H1 (cell line): Measurements from ENCODE around the gene ZNF3. TPM values are rescaled to one million over a fixed set of nuclear protein-coding genes. Genes with fewer than 3 reads are reported as not detected.

Experiments used
- CTCF ChIA-PET: fragments of 300-600 bp; sonication (Branson Sonifier 250); formaldehyde crosslinking; loops from one replicate; lab custom pipeline; 2021; ENCODE audit not compliant: partially characterized antibody; lab: Charles Lee
- POLR2A ChIA-PET: fragments of 300-600 bp; sonication (Branson Sonifier 250); formaldehyde crosslinking; loops from one replicate; lab custom pipeline; 2021; ENCODE audit warnings: inconsistent platforms; ENCODE audit not compliant: partially characterized antibody; lab: Charles Lee
- DNase-seq, 2 experiments: peaks; one replicate each; pipeline versions ENCODE4 v3.0.0 to v3.0.0-alpha.2; 2010 to 2022; ENCODE audit warnings: low spot score in 2 of 2, low read depth in 1 of 2, mixed read lengths in 1 of 2
- FAIRE-seq: peaks from 2 replicates; lab custom pipeline; 2011; peaks lifted over from hg19 to GRCh38; lab: Jason Lieb, UNC
- H2AFZ ChIP-seq: 2 replicates; pipeline ENCODE4 v1.8.1; 2012; ENCODE audit warnings: low read length, inconsistent platforms
- H2AK5ac ChIP-seq: 2 replicates; pipeline ENCODE4 v1.6.1; 2013; ENCODE audit warnings: low read depth, low read length
- H2BK120ac ChIP-seq: replicated peaks from 2 replicates; pipeline ENCODE3; 2013; ENCODE audit warnings: low read depth, low read length, inconsistent platforms
- H2BK12ac ChIP-seq: 2 replicates; pipeline ENCODE4 v1.6.1; 2013; ENCODE audit warnings: low read depth, low read length
- H2BK15ac ChIP-seq: 2 replicates; pipeline ENCODE4 v1.6.1; 2013; ENCODE audit warnings: low read length
- H2BK20ac ChIP-seq: 2 replicates; pipeline ENCODE4 v1.6.1; 2013; ENCODE audit warnings: low read length
- H2BK5ac ChIP-seq: 2 replicates; pipeline ENCODE4 v1.6.1; 2013; ENCODE audit warnings: low read depth, low read length
- H3K14ac ChIP-seq: 2 replicates; pipeline ENCODE4 v1.6.1; 2013; ENCODE audit warnings: inconsistent platforms; ENCODE audit not compliant: insufficient read length
- H3K18ac ChIP-seq: 2 replicates; pipeline ENCODE4 v1.6.1; 2013; ENCODE audit warnings: low read length; ENCODE audit errors: extremely low read depth
- H3K23ac ChIP-seq: 2 replicates; pipeline ENCODE4 v1.6.1; 2013; ENCODE audit warnings: inconsistent platforms; ENCODE audit not compliant: insufficient read length
- H3K23me2 ChIP-seq: 2 replicates; pipeline ENCODE4 v1.6.1; 2013; ENCODE audit warnings: low read depth, low read length
- H3K27ac ChIP-seq: 2 replicates; pipeline ENCODE4 v1.6.1; 2011; ENCODE audit warnings: low read depth, low read length, inconsistent platforms
- H3K27me3 ChIP-seq, 4 experiments: replicated peaks in 1 of 4; 1 replicate in 1 of 4; 2 replicates in 3 of 4; pipeline versions ENCODE4 v1.6.1 to v1.8.1; 2011 to 2013; ENCODE audit warnings: low read length in 3 of 4, mild to moderate bottlenecking in 3 of 4, inconsistent platforms in 2 of 4, mixed read lengths in 2 of 4, moderate library complexity in 1 of 4; ENCODE audit not compliant: control insufficient read depth in 3 of 4, insufficient read depth in 3 of 4; ENCODE audit errors: extremely low read depth in 1 of 4
- H3K36me3 ChIP-seq, 4 experiments: 2 replicates each; pipeline versions ENCODE4 v1.6.1 to v1.8.1; 2011 to 2013; ENCODE audit warnings: mild to moderate bottlenecking in 4 of 4, low read length in 3 of 4, moderate library complexity in 2 of 4, control low read depth in 1 of 4, inconsistent platforms in 1 of 4; ENCODE audit not compliant: insufficient read depth in 4 of 4, control insufficient read depth in 2 of 4
- H3K4ac ChIP-seq: replicated peaks from 2 replicates; pipeline ENCODE3; 2013; ENCODE audit warnings: low read length, low read depth, mixed read lengths, inconsistent platforms; ENCODE audit not compliant: insufficient read length
- H3K4me1 ChIP-seq, 4 experiments: replicated peaks in 1 of 4; 1 replicate in 1 of 4; 2 replicates in 3 of 4; pipeline versions ENCODE4 v1.6.1 to v1.8.1; 2011 to 2013; ENCODE audit warnings: low read length in 3 of 4, inconsistent platforms in 2 of 4, mixed read lengths in 1 of 4; ENCODE audit not compliant: insufficient read depth in 4 of 4, control insufficient read depth in 3 of 4
- H3K4me2 ChIP-seq, 2 experiments: 2 replicates each; pipeline versions ENCODE4 v1.6.1 to v1.8.1; 2011 to 2013; ENCODE audit warnings: low read depth in 2 of 2, low read length in 2 of 2, control low read depth in 1 of 2, inconsistent platforms in 1 of 2, mild to moderate bottlenecking in 1 of 2; ENCODE audit not compliant: insufficient read depth in 1 of 2
- H3K4me3 ChIP-seq, 4 experiments: fragments of 200-600, 300-600 bp in 1 of 4; sonication (generic), shearing (Covaris generic), sonication (Bioruptor Twin) in 1 of 4; 2 replicates each; pipeline versions ENCODE4 v1.5.1 to v1.8.1; 2011 to 2016; ENCODE audit warnings: low read length in 4 of 4, low read depth in 3 of 4, control low read depth in 2 of 4, inconsistent platforms in 2 of 4, mild to moderate bottlenecking in 2 of 4, mixed read lengths in 1 of 4, moderate library complexity in 1 of 4; ENCODE audit not compliant: insufficient read depth in 2 of 4; ENCODE audit errors: extremely low read depth in 1 of 4
- H3K56ac ChIP-seq: replicated peaks from 2 replicates; pipeline ENCODE3; 2013; ENCODE audit warnings: low read depth, mild to moderate bottlenecking, mixed read lengths, low read length, inconsistent platforms; ENCODE audit not compliant: insufficient read length
- H3K79me1 ChIP-seq: 2 replicates; pipeline ENCODE4 v1.6.1; 2013; ENCODE audit warnings: low read depth, low read length, control low read depth
- H3K79me2 ChIP-seq, 2 experiments: 2 replicates each; pipeline versions ENCODE4 v1.6.1 to v1.8.1; 2012 to 2013; ENCODE audit warnings: low read length in 2 of 2, mild to moderate bottlenecking in 2 of 2, inconsistent platforms in 1 of 2; ENCODE audit not compliant: insufficient read depth in 2 of 2, control insufficient read depth in 1 of 2
- H3K9ac ChIP-seq, 4 experiments: replicated peaks in 1 of 4; 1 replicate in 1 of 4; 2 replicates in 3 of 4; pipeline versions ENCODE4 v1.6.1 to v1.8.1; 2011 to 2013; ENCODE audit warnings: low read depth in 3 of 4, low read length in 3 of 4, control low read depth in 2 of 4, mild to moderate bottlenecking in 2 of 4, moderate library complexity in 2 of 4, inconsistent platforms in 1 of 4; ENCODE audit errors: extremely low read depth in 1 of 4
- H3K9me3 ChIP-seq, 2 experiments: 2 replicates each; pipeline versions ENCODE4 v1.6.1 to v1.8.1; 2012 to 2013; ENCODE audit warnings: mild to moderate bottlenecking in 2 of 2, moderate library complexity in 2 of 2, control low read depth in 1 of 2, inconsistent platforms in 1 of 2, low read depth in 1 of 2, low read length in 1 of 2, mixed read lengths in 1 of 2; ENCODE audit not compliant: insufficient read depth in 2 of 2
- H4K20me1 ChIP-seq, 2 experiments: replicated peaks in 1 of 2; 2 replicates each; pipeline versions ENCODE3 to v1.8.1; 2011 to 2013; ENCODE audit warnings: inconsistent platforms in 2 of 2, low read length in 2 of 2, mild to moderate bottlenecking in 1 of 2; ENCODE audit not compliant: insufficient read depth in 2 of 2, control insufficient read depth in 1 of 2
- H4K5ac ChIP-seq: 2 replicates; pipeline ENCODE4 v1.6.1; 2013; ENCODE audit warnings: low read length, low read depth, mixed read lengths, inconsistent platforms; ENCODE audit not compliant: insufficient read length
- H4K8ac ChIP-seq: 2 replicates; pipeline ENCODE4 v1.8.0; 2013; ENCODE audit warnings: mild to moderate bottlenecking, moderate library complexity, low read length, inconsistent platforms; ENCODE audit not compliant: insufficient read depth; ENCODE audit errors: extremely low read depth
- H4K91ac ChIP-seq: replicated peaks from 2 replicates; pipeline ENCODE3; 2013; ENCODE audit warnings: low read length, mixed read lengths, inconsistent platforms; ENCODE audit not compliant: insufficient read length
- CBX8 ChIP-seq: fragments of 300-800, 300-1000 bp; sonication (generic); IDR thresholded peaks from 2 replicates; pipeline ENCODE4 v1.7.1; 2016; ENCODE audit warnings: low read depth, low read length, borderline replicate concordance
- CEBPB ChIP-seq: IDR thresholded peaks from 2 replicates; pipeline ENCODE4 v1.6.1; 2012; ENCODE audit warnings: low read depth, low read length
- CHD1 ChIP-seq: IDR thresholded peaks from 2 replicates; pipeline ENCODE4 v1.6.1; 2012; ENCODE audit warnings: low read depth, low read length, improper control_type of control experiment
- HDAC2 ChIP-seq, 2 experiments: fragments of 300-600 bp in 1 of 2; sonication (generic) in 1 of 2; IDR thresholded peaks; 2 replicates each; pipeline ENCODE4 v1.6.1; 2011 to 2012; ENCODE audit warnings: low read depth in 2 of 2, low read length in 2 of 2, mild to moderate bottlenecking in 2 of 2, moderate library complexity in 2 of 2, borderline replicate concordance in 1 of 2, inconsistent platforms in 1 of 2
- JUND ChIP-seq: IDR thresholded peaks from 2 replicates; pipeline ENCODE4 v1.6.1; 2011; ENCODE audit warnings: mild to moderate bottlenecking, improper control_type of control experiment, low read length
- NANOG ChIP-seq: IDR thresholded peaks from 2 replicates; pipeline ENCODE4 v1.6.1; 2011; ENCODE audit warnings: low read length, low read depth, mild to moderate bottlenecking, inconsistent platforms; ENCODE audit not compliant: insufficient read depth, poor library complexity, severe bottlenecking
- POLR2AphosphoS5 ChIP-seq: IDR thresholded peaks from 2 replicates; pipeline ENCODE4 v1.6.1; 2011; ENCODE audit warnings: low read depth, low read length
- WGBS, 2 experiments: shearing (Covaris generic) in 1 of 2; methylation state at CpG; one replicate each; pipeline versions ENCODE4 v1.1.6 to v1.1.7; 2013 to 2015; ENCODE audit warnings: low lambda C conversion rate in 2 of 2, mixed read lengths in 2 of 2, inconsistent platforms in 1 of 2, low coverage in 1 of 2, missing lambda C conversion rate in 1 of 2; ENCODE audit not compliant: insufficient replicate concordance in 2 of 2, insufficient coverage in 1 of 2, insufficient read length in 1 of 2; ENCODE audit errors: extremely low coverage in 1 of 2, missing lambda C conversion rate in 1 of 2; 5-methylcytosine and 5-hydroxymethylcytosine counted together
- polyA plus RNA-seq, 7 experiments: library from polyadenylated mRNA; depleted of rRNA in 3 of 7; stranded (reverse) in 5 of 7; unstranded in 2 of 7; fragments of >200 nt in 5 of 7; fragments of 200-250 nt in 2 of 7; gene quantifications; 1 replicate in 5 of 7; 2 replicates in 1 of 7; 4 replicates in 1 of 7; pipeline versions ENCODE4 v1.2.1 to v1.2.3, GENCODE V29; 2011 to 2013; ENCODE audit warnings: missing spikeins in 2 of 7, mixed read lengths in 2 of 7
- total RNA-seq: library from RNA; stranded (reverse); fragmentation: NEBNext Ultra II Directional; extraction: Animal tissue kit (Norgen Biotek cat#: 25700); gene quantifications from 2 replicates; pipeline ENCODE4 v1.2.1, GENCODE V29; 2021
- TF ChIP-seq, protein P1 (sequence below): IDR thresholded peaks from 2 replicates; pipeline ENCODE4 v1.6.1; 2012; ENCODE audit warnings: low read length, inconsistent platforms

ZNF3 gene
- total and polyA plus RNA-seq, 2 of the 8 experiments (the other 6 are each of a cell fraction or from before 2014, with no cell fraction given): 26.9 to 49.1 TPM

DNA sequence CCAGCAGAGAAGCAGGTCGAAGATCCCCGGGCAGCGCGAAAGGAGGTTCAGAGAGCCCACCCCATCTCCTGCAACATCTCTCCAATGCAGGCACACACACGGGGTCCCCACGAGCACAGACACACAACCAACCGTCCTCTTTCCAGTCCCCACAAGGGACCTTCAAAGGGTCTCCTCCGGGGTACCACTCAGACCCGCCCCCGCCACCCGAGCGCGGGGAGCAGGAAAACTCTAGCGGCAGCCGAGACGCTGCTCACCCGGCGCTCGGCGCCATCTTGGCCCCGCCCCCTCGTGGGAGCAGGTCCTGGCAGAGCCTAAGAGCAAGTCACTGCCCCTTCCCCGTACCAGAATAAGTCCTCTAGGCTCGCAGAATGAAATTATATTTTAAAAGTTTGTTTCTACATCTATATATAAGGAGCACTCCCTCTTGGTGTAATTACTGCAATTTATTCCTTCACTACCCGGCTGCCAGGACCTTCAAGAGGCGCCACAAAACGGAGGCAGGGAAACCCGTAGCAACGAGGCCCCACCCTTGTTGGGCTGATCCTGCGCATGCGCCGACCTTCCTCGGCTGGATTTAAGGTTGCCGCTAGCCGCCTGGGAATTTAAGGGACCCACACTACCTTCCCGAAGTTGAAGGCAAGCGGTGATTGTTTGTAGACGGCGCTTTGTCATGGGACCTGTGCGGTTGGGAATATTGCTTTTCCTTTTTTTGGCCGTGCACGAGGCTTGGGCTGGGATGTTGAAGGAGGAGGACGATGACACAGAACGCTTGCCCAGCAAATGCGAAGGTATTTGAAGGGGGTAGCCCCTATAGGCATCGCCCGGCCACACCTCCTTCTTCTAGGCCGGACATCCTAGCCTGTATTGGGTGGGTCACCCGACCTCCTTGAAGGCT, 37.8 kb upstream of the ZNF3 start, which contains the start of the genes CNPY4 and TAF6:
Gene CNPY4 (plus strand): TSS at position 563 of the 898 bp plus-strand sequence. CDS start 111 bp downstream, at position 674.
Gene TAF6 (minus strand): TSS at position 287 of the 898 bp plus-strand sequence. CDS start 5,149 bp downstream, outside the sequence.
- peak; percentile 89 to 94 for DNase-seq
- Histone ChIP-seq H2AFZ (peak within 1 kb of the TSS; percentile 79; the same call in 1 of the 2 replicates), H2BK15ac (peak within 1 kb of the TSS; percentile 31; the same call in 1 of the 2 replicates), H3K4ac (no peak within 1 kb of the TSS), H2AK5ac (no peak within 1 kb of the TSS), H4K91ac (no peak within 1 kb of the TSS), H3K4me3 (peak within 1 kb of the TSS; percentile 75 to 98 (median 94)), H2BK20ac (no peak within 1 kb of the TSS), H3K79me1 (0 out of 2 replicates have a peak, but pooled peaks cover 4% of the 10 kb centered on the region), H3K79me2 (peaks cover 0 to 6% of the 10 kb centered on the region in 2 experiments; a peak in 1 of 4 replicates), H3K27me3 (no peaks in the 10 kb centered on the region), H3K27ac (peak within 1 kb of the TSS; percentile 88), H2BK120ac (no peak within 1 kb of the TSS), H3K14ac (no peak within 1 kb of the TSS), H3K23me2 (peaks cover 8% of the 10 kb centered on the region), H4K20me1 (peaks cover 0 to 1% of the 10 kb centered on the region in 2 experiments), H2BK5ac (peak within 1 kb of the TSS; percentile 46), H2BK12ac (peak within 1 kb of the TSS; percentile 80), H3K9ac (peak within 1 kb of the TSS; percentile 87 to 96 (median 88)), H3K23ac (no peak within 1 kb of the TSS), H3K36me3 (no peaks in the 10 kb centered on the region), H4K5ac (peak within 1 kb of the TSS; percentile 59), H3K4me1 (peaks cover 0 to 5% (median 1%) of the 10 kb centered on the region in 4 experiments; a peak in 4 of 7 replicates), H4K8ac (peak within 1 kb of the TSS; percentile 60), H3K4me2 (peak within 1 kb of the TSS; percentile 74 to 92), H3K18ac (peak within 1 kb of the TSS; percentile 87), H3K9me3 (no peaks in the 10 kb centered on the region), H3K56ac (peak within 1 kb of the TSS; percentile 42)
- CTCF ChIA-PET: interaction anchor here (1.0 to 1.6 kb wide), 2 partner anchors 11 to 15 kb away, joined by 3 to 10 read pairs; no protein-coding TSS in a partner anchor
- no peak for FAIRE-seq
- POLR2A ChIA-PET: interaction anchor here (0.5 to 19.1 kb wide), 9 partner anchors 8 to 155 kb away, joined by 3 to 414 read pairs (median 6); partner anchors contain the start of genes AP4M1, GAL3ST4 and MCM7
- 1% methylated on average over 49 of the region's 49 CpGs; no CpG with 5 or more reads in 1 of the 2 experiments for WGBS, 2 experiments
- TF ChIP-seq, protein P1, sequence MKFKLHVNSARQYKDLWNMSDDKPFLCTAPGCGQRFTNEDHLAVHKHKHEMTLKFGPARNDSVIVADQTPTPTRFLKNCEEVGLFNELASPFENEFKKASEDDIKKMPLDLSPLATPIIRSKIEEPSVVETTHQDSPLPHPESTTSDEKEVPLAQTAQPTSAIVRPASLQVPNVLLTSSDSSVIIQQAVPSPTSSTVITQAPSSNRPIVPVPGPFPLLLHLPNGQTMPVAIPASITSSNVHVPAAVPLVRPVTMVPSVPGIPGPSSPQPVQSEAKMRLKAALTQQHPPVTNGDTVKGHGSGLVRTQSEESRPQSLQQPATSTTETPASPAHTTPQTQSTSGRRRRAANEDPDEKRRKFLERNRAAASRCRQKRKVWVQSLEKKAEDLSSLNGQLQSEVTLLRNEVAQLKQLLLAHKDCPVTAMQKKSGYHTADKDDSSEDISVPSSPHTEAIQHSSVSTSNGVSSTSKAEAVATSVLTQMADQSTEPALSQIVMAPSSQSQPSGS: peak; percentile 24; the same call in 1 of the 2 replicates
- TF ChIP-seq CBX8 (no peak), NANOG (no peak), JUND (no peak), CEBPB (no peak), HDAC2 (IDR thresholded peaks at IDR 0.05; ENCODE audit: borderline replicate concordance in 1 of 2, low read depth in 2 of 2, low read length in 2 of 2) (peak; percentile 8 to 58; a peak in 2 of 4 replicates), POLR2AphosphoS5 (peak; percentile 44; the same call in 1 of the 2 replicates), CHD1 (no peak)
